Central memory CD4-positive, alpha-beta T cell (primary cell): ENCODE data around the gene SPACDR.

Source experiments
- DNase-seq: peaks from one replicate; pipeline ENCODE4 v3.0.0; 2022

Gene SPACDR

DNA sequence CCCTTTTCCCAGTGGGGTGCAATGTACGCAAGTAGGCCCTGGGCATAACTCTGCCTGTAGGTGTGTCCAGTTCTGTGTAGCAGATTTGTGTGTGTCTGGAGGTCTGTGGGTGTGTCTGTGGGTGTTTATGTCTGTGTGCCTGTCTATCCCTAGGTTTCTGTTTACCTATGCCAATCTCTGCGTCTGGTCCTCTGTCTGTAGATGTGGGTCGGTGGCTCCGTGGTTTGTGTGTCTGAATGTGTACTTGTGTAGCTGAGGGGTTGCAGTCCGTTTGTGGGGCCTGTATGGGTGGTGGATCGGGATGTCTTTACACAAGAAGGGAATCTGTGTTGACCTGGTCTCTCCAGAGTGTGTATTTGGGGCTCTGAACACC lies 20.6 kb upstream of the SPACDR start:
- no peak for DNase-seq

- peak; percentile 38 for DNase-seq
Measured at GRCh38 chr7:100483722-100484672, 19.9 kb upstream of the SPACDR start, which contains the start of gene NYAP1. NYAP1 (plus strand) TSS chr7:100483927; CDS start chr7:100485312, 1,385 bp downstream.

- DNase-seq = peak; percentile 76
Measured at GRCh38 chr7:100483090-100483721, 19.1 kb upstream of the SPACDR start.

- DNase-seq = no peak
Measured at GRCh38 chr7:100482728-100483089, 18.6 kb upstream of the SPACDR start.

DNA sequence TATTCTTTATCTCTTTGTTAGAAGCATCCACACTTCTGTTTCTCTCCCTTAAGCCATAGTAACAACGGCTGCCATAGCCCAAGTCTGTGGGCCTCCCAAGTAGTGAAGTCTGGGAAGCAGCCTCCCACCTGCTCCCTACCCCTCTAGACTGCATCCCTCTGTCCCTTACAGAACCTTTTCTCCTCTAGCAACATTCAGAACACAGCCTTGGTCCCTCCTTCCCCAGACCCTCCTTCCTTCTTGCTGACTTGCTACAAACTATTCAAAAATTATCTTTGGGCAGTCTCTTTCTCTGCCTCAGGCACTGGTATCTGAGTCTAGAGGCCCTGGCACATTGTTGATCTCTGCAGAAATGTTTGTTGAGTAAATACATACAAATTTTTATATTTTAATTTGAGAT lies 17.4 kb upstream of the SPACDR start:
- no peak for DNase-seq

GRCh38 chr7:100478958-100479660 lies 15.0 kb upstream of the SPACDR start, which contains the start of gene TSC22D4:
TSC22D4 (minus strand) TSS chr7:100479214; CDS start chr7:100478038, 1,176 bp downstream.
- peak; percentile 92 for DNase-seq

DNA sequence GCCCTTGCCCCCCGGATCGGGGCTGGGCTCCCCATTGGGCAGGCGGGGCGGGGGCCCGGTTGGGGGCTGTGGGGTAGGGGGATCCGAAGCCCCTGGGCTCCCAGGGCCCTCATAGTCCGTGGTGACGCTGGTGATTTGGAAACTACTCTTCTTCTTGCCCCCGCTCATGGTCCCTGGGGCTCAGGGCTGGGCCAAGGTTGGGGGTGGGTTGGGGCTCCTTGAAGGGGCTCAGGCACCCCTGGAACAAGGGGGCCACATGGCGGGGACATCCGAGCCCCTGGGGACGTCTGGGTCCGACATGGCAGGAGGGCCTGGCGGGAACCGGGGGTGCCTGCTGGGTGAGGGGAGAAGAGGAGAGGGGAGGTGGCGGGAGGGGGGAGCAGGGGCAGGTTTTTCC lies 13.8 kb upstream of the SPACDR start:
- no peak for DNase-seq

GRCh38 chr7:100476903-100477870 lies 13.1 kb upstream of the SPACDR start:
- DNase-seq = no peak

GRCh38 chr7:100476101-100476780 lies 12.2 kb upstream of the SPACDR start:
- DNase-seq = no peak

GRCh38 chr7:100475549-100475948 lies 11.5 kb upstream of the SPACDR start:
- DNase-seq = no peak

GRCh38 chr7:100472854-100473499 lies 8.9 kb upstream of the SPACDR start:
- no peak for DNase-seq

GRCh38 chr7:100472121-100472851 lies 8.2 kb upstream of the SPACDR start:
- DNase-seq = no peak

- no peak for DNase-seq
Measured at GRCh38 chr7:100471021-100471420, 7.0 kb upstream of the SPACDR start.

- peak; percentile 69 for DNase-seq
Measured at GRCh38 chr7:100469227-100470044, 5.4 kb upstream of the SPACDR start.

GRCh38 chr7:100467638-100468373 lies 3.7 kb upstream of the SPACDR start:
- DNase-seq = no peak

DNA sequence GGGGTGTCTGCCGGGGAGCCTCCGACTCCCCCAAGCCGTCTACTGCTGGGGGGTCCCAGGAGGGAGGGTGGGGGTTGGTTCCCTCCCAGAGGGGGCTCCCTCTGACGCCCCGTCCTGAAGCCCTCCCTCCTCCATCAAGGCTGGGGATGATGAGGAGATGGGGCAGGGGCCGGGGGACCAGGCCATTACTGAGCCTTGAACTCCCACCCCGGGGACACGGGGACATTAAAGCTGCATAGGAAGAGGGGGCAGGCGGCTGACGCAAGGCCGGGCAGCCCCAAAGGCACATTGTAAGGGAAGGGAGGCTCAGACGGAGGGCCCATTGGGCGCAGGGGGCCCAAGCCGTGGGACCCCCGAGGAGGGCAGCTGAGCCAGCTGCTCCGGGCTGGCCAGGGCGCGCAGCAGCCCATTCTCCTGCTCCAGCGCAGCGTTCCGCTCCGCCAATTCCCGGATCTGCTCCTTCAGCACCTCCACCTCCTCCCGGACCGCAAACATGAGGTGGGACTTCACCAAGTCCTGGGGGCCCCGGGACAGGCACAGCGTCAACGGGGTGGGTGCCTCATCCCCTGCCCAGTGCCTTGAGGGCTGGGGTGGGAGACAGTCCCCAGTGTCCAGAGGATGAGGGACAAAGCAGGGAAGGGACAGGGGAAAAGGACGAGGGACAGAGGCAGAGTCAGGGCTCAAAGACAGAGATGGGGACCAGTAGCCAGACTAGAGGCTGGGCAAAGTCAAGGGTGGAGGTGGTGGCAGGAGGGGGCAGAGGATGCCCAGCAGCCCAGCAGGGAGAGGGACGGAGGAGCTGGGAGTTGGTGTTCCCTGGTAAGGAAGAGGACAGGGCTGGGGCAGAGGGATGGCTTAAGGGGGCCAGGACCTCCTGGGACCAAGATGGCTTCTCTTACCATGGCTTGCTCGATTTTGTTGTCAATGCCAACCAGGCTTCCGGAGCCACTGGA lies 2.9 kb upstream of the SPACDR start:
- DNase-seq = no peak

GRCh38 chr7:100465702-100466311 lies 1.7 kb upstream of the SPACDR start:
- DNase-seq = no peak
